COLO668 (cell line): ENCODE measurements around the gene ESD.
"Not testable (repeated sequence)": the region's sequence is repeated elsewhere in the genome, so short reads cannot be mapped to it uniquely, and the experiment has no call there.

Source experiments
- DNase-seq: peaks from one replicate; lab custom pipeline; 2025; ENCODE audit not compliant: unreplicated experiment; lab: John Stamatoyannopoulos, UW

ESD gene, protein sequence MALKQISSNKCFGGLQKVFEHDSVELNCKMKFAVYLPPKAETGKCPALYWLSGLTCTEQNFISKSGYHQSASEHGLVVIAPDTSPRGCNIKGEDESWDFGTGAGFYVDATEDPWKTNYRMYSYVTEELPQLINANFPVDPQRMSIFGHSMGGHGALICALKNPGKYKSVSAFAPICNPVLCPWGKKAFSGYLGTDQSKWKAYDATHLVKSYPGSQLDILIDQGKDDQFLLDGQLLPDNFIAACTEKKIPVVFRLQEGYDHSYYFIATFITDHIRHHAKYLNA

DNA sequence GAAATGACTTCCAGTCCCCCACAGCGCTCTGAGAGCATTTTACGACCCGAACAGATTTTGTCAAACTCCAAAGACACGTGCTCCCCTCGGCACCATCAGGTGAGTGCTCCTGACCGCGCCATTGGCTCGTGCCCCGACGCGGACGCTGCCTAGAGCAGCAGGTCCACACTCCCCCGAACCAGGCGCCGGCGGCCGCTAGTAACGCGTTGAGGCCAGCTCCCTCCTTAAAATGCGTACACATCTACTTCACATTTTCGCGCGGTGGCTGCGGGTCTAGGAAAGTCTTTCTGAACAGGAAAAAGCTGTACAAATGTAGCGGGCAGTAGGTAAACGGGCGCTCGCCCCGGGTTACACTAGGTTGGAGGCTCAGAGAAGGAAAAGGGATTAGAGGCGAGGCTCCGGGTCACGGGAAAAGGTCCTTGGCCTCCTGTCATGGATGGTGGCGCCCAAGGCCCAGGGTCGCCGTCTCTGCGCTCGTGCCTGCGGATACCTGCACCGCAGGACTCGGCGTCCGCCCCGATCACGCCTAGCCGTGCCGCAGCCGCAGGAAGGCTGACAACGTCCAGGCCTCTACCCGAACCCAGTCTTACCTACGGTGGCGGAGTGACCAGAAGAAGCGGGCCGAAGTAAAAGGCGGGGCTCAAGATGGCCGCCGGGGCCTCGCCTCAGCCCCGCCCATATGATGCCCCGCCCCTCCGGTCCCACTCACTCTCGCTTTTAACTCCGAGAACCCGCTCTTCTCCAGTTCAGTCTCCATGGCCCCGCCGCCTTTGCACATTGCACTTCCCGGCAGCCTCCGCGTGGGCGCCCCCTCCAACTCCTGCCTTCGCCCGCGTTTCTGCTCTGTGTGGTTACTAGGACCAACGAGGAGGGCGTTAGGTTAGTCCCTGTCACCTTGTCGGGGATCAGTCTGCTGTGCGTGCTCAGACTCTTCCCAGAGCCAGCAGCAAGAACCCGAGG, at the start of gene ESD:
Gene ESD (minus strand): TSS at position 647 of the 960 bp plus-strand sequence. CDS start 5,748 bp downstream, outside the sequence.
- DNase-seq, result peak; percentile 95

DNA sequence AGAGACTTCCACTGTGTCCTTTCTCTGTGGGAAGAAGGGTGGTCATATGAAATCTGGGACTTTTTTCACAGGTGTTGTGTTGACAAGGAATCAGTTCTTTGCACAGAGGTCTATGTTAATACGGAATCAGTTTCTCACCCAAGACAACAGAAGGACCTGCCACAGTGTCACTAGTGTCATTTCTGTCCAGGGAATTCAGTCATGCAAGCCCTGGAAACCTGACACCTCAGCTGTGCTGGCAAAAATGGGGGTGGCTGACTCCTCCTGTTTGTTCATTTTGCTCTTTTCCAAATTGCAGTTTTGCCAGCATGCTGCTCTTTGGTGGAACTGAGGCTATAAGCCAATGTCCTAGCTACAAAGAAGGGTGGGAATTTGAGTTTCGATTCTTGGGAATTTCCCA, 49.8 kb upstream of the ESD start:
- peak; percentile 37 for DNase-seq

DNA sequence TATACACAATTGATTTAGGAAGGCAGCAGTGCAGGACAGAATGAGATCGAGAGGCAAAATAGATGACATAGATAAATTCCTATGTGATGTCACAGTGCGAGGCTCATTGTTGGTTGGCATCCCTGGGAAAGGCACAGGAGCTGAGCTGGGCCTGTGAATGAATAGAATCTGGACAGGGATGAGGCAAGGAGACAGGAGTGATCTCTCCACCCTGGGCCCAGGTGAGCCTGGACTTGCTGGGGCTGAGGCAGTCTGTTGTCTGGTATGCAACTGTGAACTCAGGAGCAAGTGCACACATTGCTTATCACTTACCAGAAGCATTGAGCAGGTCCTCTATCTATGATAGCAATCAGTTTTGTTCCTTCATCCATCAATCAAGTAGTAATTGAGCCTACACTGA, 48.2 kb upstream of the ESD start:
- DNase-seq, result no peak

DNA sequence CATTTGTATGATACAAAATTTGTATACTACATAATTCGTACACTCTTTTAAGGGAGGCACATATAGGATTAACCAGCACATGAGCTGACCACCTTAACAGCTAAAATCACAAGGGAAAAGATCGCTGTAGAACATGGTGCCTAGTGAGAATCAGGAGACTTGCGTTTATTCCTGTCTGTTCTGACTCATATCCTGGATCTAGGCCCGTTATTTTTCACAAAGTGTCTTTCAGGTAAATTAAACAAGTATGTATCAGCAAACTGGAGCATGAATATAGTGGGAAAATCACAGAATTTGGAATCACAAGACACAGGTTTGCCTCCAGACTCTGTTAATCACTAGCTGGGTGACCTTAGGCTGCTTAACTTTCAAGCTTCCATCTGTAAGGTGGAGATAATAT, 47.5 kb upstream of the ESD start:
- no peak for DNase-seq

DNA sequence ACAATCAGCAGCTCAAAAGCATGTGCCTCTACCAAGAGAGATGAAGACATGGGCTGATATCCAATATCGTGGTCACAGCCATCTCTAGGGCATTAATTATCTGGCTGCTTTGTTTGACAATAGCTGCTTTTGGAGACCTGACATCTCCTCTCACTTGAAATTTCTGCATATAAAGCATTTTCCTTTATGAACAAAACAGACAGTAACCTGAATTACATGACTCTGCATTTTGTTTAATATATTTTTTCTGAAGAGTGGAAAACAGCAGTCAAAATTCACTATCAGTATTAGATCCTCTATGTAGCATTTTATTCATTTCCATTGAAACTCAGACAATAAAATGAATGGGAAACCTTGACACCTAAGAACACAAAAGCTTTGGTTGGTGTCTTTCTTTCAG, 42.4 kb upstream of the ESD start:
- DNase-seq, result no peak

DNA sequence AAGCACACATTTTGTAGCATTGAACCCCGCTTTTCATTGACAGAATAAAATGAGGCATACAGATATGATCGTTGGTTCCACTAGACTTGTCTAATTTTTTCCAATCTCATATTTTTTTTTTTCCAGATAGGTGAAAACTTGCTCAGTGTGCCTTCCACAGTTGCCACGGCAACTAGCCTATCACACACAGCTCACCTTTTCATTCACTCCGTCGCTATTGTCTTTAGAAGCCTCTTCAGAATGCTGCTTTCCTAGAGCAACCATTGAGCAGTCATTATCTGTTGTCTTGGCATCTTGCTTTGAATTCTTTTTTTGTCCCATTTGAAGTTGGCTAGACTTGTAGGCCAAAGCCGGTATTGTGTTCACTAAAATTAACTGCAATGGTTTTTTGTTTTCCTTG, 37.7 kb upstream of the ESD start:
- DNase-seq, result no peak

DNA sequence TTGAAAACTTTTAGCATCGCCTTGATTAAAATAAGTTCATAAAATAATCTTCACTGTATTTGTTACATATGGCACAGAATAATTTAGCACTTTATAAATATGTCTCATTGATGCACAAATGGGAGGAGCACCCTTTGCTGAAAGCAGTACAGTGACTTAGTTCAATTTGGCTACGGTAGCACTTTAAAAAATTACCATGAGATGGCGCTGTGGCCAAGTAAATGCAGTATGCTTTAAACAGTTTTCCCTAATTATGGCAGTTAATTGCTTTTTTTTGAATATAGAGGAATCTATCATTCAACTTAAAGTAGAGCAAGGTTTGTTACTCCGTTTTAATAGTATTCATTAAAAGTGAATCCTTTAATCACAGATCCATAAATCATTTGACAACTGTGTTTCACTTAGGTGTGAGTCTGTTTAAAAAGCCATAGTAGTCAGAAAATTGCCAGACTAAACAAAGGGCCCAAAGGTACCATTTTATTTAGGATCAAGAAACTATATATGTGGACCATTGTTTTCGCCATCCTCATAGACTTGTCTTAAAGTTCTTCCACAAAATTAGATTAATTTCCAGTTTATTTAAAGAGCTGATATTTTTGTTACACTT, 34.7 kb upstream of the ESD start:
- DNase-seq, result peak; percentile 71

DNA sequence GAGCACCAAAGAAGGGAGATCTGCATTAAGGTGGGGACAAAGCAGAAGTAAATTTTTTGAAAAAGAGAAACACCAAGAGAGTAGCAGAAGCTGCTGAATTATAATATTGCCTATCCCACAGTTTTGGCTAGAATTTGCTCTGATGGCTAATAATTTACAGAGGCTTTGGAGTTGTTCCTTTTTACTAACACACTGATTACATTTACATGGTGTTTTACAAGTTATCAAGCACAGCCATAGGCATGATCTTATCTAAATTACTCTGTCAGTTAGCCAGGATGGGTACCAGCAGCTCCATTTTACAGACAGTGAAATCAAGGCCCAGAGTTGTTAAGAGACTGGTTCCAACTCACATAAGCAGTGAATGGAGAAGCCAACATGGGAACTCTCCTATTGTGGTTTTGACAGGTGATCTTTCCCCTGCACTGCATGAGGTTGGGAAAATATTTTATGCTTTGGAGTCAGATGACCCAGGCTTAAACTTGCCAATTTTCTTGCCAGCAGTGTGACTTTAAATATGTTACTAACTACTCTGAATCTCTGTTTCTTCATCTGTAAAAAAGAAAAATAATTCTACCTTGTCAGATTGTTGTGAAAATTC, 33.5 kb upstream of the ESD start:
- DNase-seq, result no peak

DNA sequence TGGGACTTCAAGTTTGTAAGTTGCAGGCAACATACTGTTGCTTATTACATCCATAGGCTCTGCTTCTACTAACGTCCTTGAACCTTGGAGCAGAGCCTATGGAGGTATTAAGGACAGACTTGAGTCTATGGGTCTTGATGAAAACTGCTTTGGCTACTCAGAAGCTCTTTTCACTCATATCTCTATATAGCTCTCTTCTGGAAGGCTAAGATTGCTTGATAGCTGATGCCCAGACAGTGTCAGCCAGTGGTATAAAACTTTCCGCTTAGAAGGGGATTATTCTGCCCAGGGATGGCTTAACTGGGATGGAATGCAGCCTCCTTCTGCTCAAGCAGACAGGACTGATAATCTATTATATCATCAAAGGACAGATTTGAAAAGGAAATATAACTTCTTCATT, 25.6 kb upstream of the ESD start:
- DNase-seq, result no peak

DNA sequence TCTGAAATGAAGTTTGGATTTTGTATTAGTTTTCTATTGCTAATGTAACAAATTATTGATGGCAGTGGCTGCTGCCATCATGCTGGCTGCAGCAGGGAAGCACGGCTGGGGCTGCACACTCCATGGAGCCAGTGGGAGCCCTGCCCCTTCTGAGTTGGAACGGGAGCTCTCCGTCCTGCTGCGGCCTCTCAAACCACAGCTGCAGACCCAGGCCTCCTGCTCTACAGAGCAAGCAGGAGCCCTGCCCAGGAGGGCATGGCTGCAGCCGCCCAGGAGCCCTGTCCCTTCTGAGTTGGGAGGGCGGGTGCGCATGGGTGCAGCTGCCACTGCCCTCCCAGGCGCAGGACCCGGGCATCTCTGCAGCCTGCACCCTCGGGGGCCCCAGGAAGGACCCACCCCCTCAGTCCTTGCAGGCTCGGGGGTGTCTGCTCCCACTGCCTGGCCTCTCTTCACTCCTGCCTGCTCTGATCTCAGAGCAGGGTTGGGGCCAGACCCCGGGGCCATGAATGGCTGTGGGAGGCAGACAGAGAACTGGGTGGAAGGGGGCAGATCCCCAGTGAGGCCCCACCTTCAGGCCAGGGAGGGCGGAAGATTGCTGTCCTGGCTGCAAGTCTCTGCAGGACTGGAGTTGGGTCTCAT, 21.0 kb upstream of the ESD start:
- no peak for DNase-seq

DNA sequence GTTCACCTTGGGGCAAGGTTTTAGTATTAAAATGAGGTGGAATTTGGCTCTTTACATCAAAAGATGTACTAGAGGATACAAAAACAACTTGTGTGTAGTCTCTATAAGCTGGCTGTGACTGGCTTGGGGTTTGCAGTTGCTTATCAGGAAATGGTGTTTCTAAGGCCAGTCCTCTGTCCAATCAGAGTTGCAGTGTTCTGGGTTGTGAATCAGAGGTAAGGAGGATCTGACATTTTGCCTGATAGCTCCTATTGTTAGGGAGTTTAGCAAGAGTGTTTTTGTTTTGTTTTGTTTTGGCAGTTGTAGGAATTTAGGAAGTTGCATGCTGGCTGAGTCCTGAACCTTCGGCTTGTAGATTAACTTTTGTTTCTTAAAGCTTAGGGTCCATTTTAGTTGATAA, 20.1 kb upstream of the ESD start:
- no peak for DNase-seq

DNA sequence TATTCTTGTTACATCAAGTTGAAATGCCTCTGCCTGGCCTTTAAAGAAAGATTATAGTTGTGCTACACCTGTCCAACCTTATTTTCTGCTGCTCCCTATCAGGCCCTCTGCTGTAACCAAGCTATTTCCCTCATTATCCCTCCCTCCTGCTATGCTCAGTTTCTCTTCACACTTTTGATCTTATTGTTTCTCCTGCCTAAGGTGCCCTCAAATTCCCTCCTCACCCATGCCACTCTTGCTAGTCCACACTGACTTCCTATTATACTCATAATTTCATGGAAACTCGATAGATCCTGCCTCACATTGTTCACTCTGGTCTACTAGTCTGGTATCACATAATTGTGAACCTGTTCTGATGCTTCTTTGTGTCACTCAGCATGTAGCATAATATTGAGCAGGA, 19.4 kb upstream of the ESD start:
- no peak for DNase-seq

DNA sequence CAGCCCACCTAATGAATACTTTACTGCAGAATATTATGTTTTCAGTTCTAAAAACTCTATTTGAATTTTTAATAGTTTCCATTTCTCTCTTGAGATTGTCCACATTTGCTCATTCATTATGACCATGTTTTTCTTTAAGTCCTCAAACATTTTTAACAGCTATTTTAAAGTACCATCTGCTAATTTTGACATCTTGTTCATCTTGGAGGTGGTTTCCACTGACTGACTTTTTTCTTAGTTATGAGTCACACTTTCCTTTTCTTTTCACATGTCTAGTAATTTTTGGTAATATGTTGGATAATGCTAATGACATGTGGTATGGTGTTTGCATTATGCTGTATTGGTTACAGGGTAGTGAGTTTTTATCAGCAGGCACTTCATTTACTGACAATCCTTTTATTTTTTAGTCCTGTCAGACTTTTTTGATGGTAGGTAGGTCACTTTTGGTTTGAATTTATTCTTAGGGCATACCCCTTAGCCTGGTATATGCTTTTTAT, 15.4 kb upstream of the ESD start:
- no peak for DNase-seq

DNA sequence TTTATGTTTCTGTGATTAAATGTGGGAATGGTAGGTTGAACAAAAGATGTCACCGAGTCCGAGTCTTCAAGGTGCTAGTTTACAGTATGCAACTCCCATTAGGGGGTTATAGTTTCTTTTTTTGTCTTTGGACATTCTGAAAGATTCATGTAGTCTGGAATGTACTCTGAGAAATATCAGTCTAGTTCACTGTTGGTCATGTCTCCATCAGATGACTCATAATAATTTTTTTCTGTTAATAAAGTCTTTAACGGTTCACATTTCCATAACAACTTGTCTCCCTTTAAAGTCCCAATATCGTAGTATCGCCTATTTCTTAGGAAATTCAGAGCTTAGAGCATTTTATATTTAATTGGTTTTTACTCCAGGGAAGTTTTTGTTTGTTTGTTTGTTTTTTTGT, 13.5 kb upstream of the ESD start:
- no peak for DNase-seq

DNA sequence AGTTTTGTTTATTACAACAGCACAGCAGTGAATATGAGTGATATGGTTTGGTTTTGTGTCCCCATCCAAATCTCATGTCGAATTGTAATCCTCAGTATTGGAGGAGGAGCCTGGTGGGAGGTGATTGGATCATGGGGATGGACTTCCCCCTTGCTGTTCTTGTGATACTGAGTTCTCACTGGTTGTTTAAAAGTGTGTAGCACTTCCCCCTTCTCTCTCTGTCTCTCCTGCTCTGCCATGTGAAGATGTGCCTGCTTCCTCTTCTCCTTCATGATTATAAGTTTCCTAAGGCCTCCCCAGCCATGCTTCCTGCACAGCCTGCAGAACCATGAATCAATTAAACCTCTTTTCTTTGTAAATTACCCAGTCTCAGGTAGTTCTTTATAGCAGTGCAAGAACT, 8.0 kb upstream of the ESD start:
- not testable (repeated sequence) for DNase-seq

DNA sequence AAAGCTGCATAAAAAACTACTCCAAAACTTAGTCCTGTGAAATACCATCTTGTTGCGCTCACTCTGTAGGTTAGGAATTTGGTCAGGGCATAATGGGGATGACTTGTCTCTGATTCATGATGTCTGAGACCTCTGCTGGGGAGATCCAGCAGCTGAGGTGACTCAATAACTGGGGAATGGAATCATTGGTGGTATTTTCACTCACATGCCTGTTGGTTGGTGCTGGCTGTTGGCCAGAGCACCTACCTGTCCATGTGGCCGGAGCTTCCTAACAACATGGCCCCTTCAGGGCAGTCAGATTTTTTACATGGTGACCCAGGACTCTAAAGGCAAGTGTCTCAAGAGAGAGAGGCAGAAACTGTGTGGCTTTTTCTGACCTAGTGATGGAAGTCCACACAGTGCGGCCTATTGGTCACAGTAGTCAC, 7.4 kb upstream of the ESD start:
- no peak for DNase-seq

DNA sequence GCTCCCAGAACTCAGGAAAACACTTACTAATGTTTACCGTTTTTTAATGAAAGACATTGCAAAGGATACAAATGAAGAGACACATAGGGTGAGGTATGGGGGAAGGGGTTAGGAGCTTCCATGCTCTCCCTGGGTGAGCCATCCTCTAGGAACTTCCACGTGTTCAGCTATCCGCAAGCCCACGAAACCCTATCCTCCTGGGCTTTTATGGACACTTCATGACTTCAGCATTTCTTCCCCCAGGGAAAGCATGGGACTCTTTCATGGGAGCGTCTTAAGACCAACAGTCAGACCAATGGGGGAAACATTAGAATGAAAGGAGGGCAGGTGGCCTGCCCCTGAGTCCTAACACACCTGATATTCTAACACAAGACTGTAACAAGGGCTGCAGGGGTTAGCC, 6.6 kb upstream of the ESD start:
- DNase-seq, result no peak

DNA sequence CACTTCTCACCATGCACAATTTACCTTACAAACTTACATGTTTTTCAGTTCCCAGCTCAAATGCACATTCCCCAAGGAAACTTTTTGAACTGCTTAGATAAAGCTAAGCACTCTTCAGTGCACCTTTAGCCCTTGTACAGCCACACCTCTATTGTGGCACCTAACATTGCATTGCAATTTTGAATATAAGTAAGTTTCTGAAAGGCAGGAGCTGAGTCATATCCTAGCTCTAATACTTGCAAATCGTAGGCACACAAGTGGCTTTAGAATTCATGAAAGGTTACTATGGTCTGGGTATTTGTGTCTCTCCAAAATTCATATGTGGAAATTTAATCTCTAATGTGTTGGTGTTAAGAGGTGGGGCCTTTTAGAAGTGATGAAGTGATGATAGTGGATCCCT, 4.9 kb upstream of the ESD start:
- no peak for DNase-seq

DNA sequence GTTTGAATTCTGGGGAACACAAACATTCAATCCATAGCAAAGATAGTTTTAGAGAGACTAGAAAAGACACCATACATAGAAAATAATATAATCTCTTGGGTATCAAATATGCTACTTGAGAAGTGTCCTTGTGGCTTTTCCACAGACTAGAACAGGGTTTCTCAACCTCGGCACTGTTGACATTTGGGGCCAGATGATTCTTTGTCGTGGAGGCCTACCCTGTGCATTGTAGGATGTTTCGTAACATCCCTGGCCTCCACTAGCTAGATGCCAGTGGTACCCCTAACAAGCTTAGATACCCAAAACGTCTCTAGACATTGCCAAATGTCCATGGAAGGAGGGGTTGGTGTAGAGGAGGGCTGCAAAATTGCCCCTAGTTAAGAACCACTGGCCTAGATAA, 2.2 kb upstream of the ESD start:
- no peak for DNase-seq

DNA sequence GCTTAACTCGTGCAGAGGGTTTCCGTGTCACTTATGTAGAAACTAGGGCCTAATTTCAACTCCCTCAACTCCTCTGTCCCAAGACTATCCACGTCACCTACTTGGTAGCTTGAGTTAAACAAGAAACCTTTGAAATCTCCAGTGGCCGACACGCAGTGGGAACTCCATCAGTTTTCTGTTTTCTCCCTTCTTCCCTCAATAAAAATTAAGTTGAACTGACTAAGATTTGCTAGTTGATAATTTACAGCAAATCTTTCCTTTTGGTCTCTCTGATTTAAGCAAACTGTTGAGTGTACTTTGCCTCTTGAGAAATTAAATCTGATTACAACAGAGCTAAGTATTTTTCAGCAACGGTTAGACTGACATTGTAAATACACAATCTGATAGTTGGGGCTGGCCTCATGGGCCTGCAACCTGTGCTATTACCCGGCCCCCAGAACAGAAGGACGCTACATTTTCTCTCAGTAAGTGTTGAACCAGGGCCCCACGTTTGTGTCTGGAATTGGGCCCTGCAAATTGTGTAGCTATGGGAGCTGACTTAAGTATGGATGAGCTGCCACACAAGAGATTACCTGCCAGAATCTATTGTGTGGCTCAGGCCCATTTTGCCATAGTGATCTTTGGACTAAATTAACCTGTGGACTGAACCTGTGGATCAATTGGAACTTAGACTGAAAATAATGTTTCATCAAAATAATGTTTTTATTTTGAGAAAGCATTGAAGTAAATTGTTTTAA, 708 bp upstream of the ESD start:
- no peak for DNase-seq
